Esophagus (tissue), 2 donors: ENCODE data around the gene RAI1. TPM values are rescaled to one million over a fixed set of nuclear protein-coding genes. Genes with fewer than 3 reads are reported as not detected.

Source experiments
- H3K27ac ChIP-seq, 2 donors: one replicate each; pipeline ENCODE4 v1.5.1; 2013; ENCODE audit warnings: low read depth in 2 of 2, mild to moderate bottlenecking in 2 of 2, inconsistent platforms in 1 of 2, low read length in 1 of 2, moderate library complexity in 1 of 2
- H3K27me3 ChIP-seq, 2 donors: one replicate each; pipeline ENCODE4 v1.6.1; 2013; ENCODE audit warnings: low read length in 2 of 2, control low read depth in 1 of 2, mild to moderate bottlenecking in 1 of 2; ENCODE audit not compliant: insufficient read depth in 2 of 2, control insufficient read depth in 1 of 2
- H3K36me3 ChIP-seq, 2 donors: one replicate each; pipeline ENCODE4 v1.6.1; 2013; ENCODE audit warnings: low read length in 1 of 2; ENCODE audit not compliant: control insufficient read depth in 2 of 2, insufficient read depth in 2 of 2
- H3K4me1 ChIP-seq, 2 donors: one replicate each; pipeline ENCODE4 v1.6.1; 2013; ENCODE audit warnings: low read length in 1 of 2; ENCODE audit not compliant: control insufficient read depth in 2 of 2, insufficient read depth in 2 of 2
- H3K4me3 ChIP-seq, 2 donors: one replicate each; pipeline ENCODE4 v1.5.1; 2013; ENCODE audit warnings: low read length in 2 of 2, mild to moderate bottlenecking in 2 of 2, low read depth in 1 of 2, moderate library complexity in 1 of 2
- H3K9me3 ChIP-seq, 2 donors: one replicate each; pipeline ENCODE4 v1.6.1; 2013; ENCODE audit warnings: mild to moderate bottlenecking in 2 of 2, low read depth in 1 of 2, low read length in 1 of 2, moderate library complexity in 1 of 2; ENCODE audit not compliant: control insufficient read depth in 2 of 2, insufficient read depth in 1 of 2
- WGBS, 2 donors: extraction: QIAGEN DNeasy Blood & Tissue Kit; methylation state at CpG; one replicate each; pipeline ENCODE4 v1.1.7; 2013; 5-methylcytosine and 5-hydroxymethylcytosine counted together
- polyA plus RNA-seq, 2 donors: library from polyadenylated mRNA; stranded (reverse); fragments of 200-250 nt; gene quantifications; one replicate each; pipeline ENCODE4 v1.2.3, GENCODE V29; 2013
- donor health status: healthy with polysubstance abuse.
- donor health status: Bipolar disorder and iron deficiency.

RAI1 gene
- polyA plus RNA-seq, 2 donors: 10.7 to 14.4 TPM

GRCh38 chr17:17722081-17722905 lies 41.0 kb downstream of the RAI1 start:
- peaks cover 17 to 39% of the 10 kb centered on the region in 2 donors for H3K4me1 ChIP-seq
- H3K27ac ChIP-seq: peak overlapping the region in 1 of 2 donors; percentile 9
- H3K27me3 ChIP-seq: no peaks in the 10 kb centered on the region
- peak overlapping the region in 1 of 2 donors; percentile 2 for H3K4me3 ChIP-seq
- WGBS, 2 donors: 48 to 51% methylated on average over 60 to 68 of the region's 68 CpGs
- no peaks in the 10 kb centered on the region for H3K9me3 ChIP-seq
- peaks cover 0 to 4% of the 10 kb centered on the region in 2 donors for H3K36me3 ChIP-seq

DNA sequence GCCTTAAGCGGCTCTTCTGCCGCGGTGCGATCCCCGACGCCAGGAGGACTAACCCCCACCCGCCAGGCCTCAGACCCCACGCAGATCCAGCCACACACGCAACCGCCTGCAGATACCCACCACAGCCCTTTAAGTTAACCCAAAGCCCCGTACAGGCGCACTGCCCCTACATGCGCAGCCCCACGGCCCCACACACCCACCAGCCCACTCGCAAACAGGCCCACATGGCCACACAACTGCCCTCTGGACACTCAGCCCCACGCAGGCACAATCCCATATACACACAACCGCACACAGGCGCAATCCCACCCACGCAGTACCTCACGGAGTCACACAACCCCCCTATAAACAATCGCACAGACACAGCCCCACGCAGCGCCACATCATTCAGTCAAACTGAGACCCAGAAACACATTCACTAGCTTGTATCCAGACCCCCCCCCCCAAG lies 41.7 kb downstream of the RAI1 start:
- peaks cover 0 to under 1% of the 10 kb centered on the region in 2 donors for H3K36me3 ChIP-seq
- no peaks in the 10 kb centered on the region for H3K9me3 ChIP-seq
- 51 to 53% methylated on average over 23 of the region's 23 CpGs for WGBS, 2 donors
- peaks cover 17 to 45% of the 10 kb centered on the region in 2 donors for H3K4me1 ChIP-seq
- peak overlapping the region; percentile 9 to 49 for H3K4me3 ChIP-seq
- H3K27me3 ChIP-seq: no peaks in the 10 kb centered on the region
- peak overlapping the region in 1 of 2 donors; percentile 48 for H3K27ac ChIP-seq

GRCh38 chr17:17723354-17724261 lies 42.4 kb downstream of the RAI1 start:
- 1 to 11% methylated on average over 100 to 103 of the region's 103 CpGs for WGBS, 2 donors
- no peaks in the 10 kb centered on the region for H3K36me3 ChIP-seq
- H3K4me1 ChIP-seq: peaks cover 17 to 52% of the 10 kb centered on the region in 2 donors
- H3K27ac ChIP-seq: peak overlapping the region in 1 of 2 donors; percentile 48
- H3K9me3 ChIP-seq: no peaks in the 10 kb centered on the region
- H3K27me3 ChIP-seq: no peaks in the 10 kb centered on the region
- H3K4me3 ChIP-seq: peak overlapping the region; percentile 31 to 49

GRCh38 chr17:17724307-17725010 lies 43.2 kb downstream of the RAI1 start:
- 8 to 21% methylated on average over 40 to 53 of the region's 53 CpGs for WGBS, 2 donors
- Histone ChIP-seq H3K27me3 (no peaks in the 10 kb centered on the region), H3K36me3 (no peaks in the 10 kb centered on the region), H3K9me3 (no peaks in the 10 kb centered on the region), H3K4me3 (peak overlapping the region; percentile 43 to 49), H3K27ac (peak overlapping the region in 1 of 2 donors; percentile 38), H3K4me1 (peaks cover 14 to 52% of the 10 kb centered on the region in 2 donors)

DNA sequence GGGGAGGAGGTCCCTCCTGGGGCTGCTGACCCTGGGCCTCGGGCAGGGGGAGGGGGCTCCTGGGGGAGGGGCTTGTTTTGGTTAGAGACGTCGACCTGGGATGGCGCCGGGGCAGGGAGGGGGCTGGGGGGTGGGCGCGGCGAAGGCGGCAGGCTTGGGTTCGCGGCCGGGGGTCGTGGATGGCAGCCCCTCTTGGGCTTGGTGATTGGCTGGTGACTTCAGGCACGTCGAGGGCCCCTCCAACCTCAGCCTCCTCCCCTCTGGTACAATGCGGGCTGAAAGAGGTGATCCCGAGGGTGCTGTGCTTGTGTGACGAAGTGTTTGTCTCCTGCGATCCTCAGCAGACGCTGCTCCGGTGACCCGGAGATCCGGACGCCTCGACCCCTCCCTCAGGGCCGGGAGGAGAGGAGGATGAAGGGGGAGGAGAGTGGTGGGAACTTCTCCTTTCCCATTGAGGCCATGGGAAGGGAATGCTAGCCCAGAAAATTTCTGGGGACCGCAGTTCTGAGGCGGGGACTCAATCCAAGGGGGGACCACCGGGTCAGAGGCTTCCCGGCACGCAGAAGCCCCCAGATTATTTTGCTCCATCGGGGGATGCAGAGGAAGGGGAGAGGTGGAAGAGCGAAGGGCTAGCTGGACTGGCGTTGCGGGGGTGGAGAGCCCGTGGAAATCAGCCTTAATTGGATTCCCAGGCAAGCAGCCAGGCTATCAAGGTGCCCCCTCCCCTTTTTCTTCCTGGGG lies 43.9 kb downstream of the RAI1 start:
- peak overlapping the region in 1 of 2 donors; percentile 49 for H3K4me3 ChIP-seq
- H3K27me3 ChIP-seq: no peaks in the 10 kb centered on the region

DNA sequence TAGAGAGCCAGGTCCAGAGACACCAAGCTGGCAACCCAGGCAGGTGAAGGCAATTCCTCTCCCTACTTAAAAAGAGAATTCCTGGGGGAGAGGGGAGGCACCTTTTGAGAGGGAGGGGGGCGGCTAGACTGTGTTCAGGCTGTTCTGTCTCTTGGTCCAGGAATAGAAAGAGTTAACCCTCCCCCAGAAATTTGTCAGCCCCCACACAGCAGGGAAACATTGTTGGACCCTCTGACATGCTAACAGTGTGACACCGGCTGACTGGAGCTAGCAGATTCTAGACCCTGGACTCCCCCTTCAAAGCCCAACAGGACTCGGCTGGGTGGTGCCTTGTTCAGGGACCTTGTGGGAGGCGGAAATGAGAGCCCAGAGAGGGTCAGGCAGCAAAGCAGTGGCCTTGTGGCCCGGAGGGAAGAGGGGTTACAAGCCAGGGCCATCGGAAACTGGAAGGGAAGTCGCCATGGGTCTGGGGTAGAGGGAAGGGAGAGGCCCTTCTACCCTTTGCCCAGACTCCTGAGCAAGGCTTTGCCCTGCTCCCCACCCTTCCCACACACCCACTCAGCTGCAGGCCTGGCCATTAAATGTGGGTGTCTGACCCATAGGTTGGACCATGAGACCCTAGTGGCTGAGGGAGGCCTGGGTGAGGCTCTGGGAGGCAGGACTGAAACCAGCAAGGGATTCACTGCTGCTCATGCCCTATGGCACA lies 44.6 kb downstream of the RAI1 start:
- Histone ChIP-seq H3K4me1 (peaks cover 11 to 53% of the 10 kb centered on the region in 2 donors), H3K27ac (peak overlapping the region in 1 of 2 donors; percentile 16), H3K36me3 (no peaks in the 10 kb centered on the region), H3K9me3 (no peaks in the 10 kb centered on the region), H3K27me3 (no peaks in the 10 kb centered on the region), H3K4me3 (no peak overlapping the region)
- 72 to 77% methylated on average over 6 to 7 of the region's 7 CpGs for WGBS, 2 donors

More for the DNA sequence above, 43.9 kb downstream of the RAI1 start:
- H3K36me3 ChIP-seq: no peaks in the 10 kb centered on the region
- peak overlapping the region in 1 of 2 donors; percentile 3 for H3K27ac ChIP-seq
- no peaks in the 10 kb centered on the region for H3K9me3 ChIP-seq
- 46 to 54% methylated on average over 36 of the region's 36 CpGs for WGBS, 2 donors
- peaks cover 12 to 51% of the 10 kb centered on the region in 2 donors for H3K4me1 ChIP-seq

DNA sequence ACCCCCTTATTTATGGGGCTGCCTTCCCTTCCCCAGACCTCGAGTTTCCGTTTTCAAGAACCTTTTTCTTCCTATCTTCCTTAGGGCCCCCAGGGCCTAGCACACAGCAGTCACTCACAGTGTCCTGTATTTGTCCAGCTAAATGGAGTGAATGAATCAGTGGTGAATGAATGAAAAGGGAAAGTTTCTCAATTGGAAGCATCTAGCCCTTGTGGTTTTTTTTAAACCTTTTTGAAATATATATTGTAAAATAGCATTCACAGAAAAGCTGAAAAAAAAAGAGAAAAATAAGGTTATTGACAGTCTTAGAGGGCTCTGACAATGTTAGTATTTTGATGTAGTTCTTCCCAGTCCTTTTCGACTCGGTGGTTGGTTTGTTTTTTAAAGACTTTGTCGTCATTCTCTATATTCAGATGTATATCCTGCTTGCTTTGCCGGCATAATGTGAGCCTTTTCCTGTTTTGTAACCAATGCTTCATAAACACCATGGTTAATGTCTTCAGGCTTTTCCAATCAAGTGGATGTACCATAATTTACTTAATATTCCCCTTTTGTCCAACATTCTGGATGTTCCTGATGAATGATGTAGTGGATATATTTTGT lies 45.3 kb downstream of the RAI1 start:
- WGBS, 2 donors: 65 to 66% methylated on average over 6 of the region's 6 CpGs
- Histone ChIP-seq H3K9me3 (no peaks in the 10 kb centered on the region), H3K36me3 (no peaks in the 10 kb centered on the region), H3K27ac (peak overlapping the region in 1 of 2 donors; percentile 16), H3K4me1 (peaks cover 11 to 56% of the 10 kb centered on the region in 2 donors), H3K4me3 (no peak overlapping the region), H3K27me3 (no peaks in the 10 kb centered on the region)

DNA sequence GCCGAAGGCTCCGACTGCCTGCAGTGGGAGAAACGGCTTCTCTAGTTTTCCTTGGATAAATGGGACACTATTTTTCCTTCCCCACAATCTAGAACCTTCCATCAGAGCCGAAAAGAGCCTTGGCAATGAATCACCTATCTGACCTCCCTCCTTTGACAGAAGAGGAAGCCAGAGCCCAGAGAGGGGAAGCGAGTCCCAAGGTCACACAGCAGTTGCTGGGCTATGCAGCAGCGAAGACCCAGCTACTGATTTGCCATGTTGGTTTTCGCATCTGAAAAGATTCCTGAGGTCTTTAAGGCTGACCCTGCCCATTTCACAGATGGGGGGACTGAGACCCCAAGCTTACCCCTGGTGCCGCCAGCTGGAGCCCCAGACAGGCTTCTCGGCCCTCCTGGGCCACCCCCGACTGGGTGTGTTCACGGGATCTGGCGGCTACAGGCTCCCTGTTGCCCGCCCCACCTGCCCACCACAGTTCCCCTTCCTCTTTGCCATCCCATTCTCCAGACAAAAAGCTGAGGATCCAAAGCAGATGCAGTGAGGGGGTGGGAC lies 45.9 kb downstream of the RAI1 start:
- Histone ChIP-seq H3K27me3 (no peaks in the 10 kb centered on the region), H3K4me1 (peaks cover 11 to 56% of the 10 kb centered on the region in 2 donors), H3K4me3 (no peak overlapping the region), H3K9me3 (no peaks in the 10 kb centered on the region), H3K36me3 (peaks cover 0 to 3% of the 10 kb centered on the region in 2 donors), H3K27ac (no peak overlapping the region)
- WGBS, 2 donors: 87 to 89% methylated on average over 13 of the region's 13 CpGs
